Measurements from ENCODE around the gene TTPAL. TPM values are rescaled to one million over a fixed set of nuclear protein-coding genes. Genes with fewer than 3 reads are reported as not detected.

Gene TTPAL
- polyA plus RNA-seq, 1 donor from 2014 or later: 11.3 TPM

DNA sequence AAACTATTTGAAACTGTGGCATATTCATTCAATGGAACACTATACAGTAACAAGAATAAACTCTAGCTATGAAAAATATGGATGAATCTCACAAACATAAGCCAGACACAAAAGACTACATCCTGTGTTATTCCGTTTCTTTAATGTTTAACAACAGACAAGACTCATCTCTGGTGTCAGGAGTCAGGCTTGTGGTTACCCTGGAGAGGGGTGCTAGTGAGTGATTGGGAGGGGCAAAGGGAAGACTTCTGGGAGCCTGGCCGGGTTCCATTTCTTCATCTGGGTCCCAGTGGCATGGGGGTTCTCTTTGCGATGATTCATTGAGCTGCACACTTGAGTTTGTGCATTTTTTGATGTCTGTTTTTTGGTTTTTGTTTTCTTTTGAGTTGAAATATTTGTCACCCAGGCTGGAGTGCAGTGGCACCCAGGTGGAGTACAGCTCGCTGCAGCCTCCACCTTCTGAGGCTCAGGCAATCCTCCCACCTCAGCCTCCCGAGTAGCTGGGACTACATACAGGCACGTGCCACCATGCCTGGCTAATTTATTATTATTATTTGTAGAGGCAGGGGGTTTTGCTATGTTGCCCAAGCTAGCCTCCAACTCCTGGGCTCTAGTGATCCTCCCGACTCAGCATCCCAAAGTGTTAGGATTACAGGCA, 21.2 kb upstream of the TTPAL start:
- peaks cover under 1% of the 10 kb centered on the region for H3K27me3 Mint-ChIP-seq
- H3K9me3 Mint-ChIP-seq: no peaks in the 10 kb centered on the region
- H3K4me1 Mint-ChIP-seq: peaks cover 0 to under 1% (median 0%) of the 10 kb centered on the region in 3 donors
- no peaks in the 10 kb centered on the region for H3K36me3 Mint-ChIP-seq
- no peak overlapping the region for H3K27ac Mint-ChIP-seq
- no peak overlapping the region for H3K4me3 Mint-ChIP-seq

DNA sequence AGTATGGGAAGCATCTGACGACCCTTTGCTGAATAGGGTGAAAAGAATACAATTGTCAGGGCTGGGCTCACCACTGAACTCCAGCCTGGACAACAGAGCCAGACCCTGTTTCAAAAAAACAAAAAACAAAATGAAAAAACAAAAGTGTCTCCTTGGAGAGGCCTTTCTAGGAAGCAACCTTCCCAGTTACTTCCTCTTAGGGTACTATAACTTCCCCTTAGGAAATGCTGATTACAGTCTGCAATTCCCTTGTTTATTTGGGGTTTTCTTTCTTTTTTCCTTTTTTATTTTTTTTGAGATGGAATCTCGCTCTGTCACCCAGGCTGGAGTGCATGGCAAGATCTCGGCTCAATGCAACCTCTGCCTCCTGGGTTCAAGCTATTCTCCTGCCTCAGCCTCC, 20.5 kb upstream of the TTPAL start:
- Mint-ChIP-seq H3K9me3 (no peaks in the 10 kb centered on the region), H3K27ac (no peak overlapping the region), H3K27me3 (no peaks in the 10 kb centered on the region), H3K4me1 (no peaks in the 10 kb centered on the region), H3K36me3 (no peaks in the 10 kb centered on the region), H3K4me3 (no peak overlapping the region)

DNA sequence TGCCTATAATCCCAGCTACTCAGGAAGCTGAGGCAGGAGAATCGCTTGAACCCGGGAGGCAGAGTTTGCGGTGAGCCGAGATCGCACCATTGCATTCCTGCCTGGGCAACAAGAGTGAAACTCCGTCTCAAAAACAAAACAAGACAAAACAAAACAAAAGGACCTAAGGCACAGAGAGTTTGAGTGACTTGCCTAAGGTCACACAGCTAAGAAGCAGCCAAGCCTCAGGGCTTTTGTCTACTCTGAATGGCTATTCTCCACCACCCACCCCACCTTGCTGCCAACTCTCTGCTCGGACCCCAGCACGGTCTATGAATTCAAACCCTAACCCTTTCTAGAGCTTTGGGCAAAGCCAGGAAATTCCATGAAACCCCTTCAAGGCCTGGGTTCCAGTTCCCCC, 19.1 kb upstream of the TTPAL start:
- Mint-ChIP-seq H3K36me3 (no peaks in the 10 kb centered on the region), H3K27me3 (no peaks in the 10 kb centered on the region), H3K4me1 (no peaks in the 10 kb centered on the region), H3K4me3 (no peak overlapping the region), H3K27ac (no peak overlapping the region), H3K9me3 (no peaks in the 10 kb centered on the region)

DNA sequence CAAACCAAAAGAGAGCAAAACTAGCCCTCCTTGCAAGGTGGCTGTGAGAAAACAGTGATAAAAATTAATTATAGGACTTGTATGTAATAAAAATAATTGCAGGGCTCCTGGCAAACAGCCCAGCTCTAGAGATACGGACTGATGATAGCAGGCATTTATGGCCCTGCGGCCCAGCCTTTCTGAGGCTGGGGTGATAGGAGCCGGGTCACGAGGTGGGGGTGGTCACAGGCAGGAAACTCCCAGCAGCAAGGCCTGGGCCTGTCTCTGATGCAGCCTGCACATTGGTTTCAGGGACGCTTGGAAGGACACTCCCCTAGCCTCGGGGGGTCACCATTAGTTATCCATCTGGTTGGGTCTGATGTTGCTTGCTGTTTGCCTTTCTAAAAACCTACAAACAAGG, 18.7 kb upstream of the TTPAL start:
- H3K4me3 Mint-ChIP-seq: no peak overlapping the region
- no peaks in the 10 kb centered on the region for H3K36me3 Mint-ChIP-seq
- H3K27ac Mint-ChIP-seq: no peak overlapping the region
- H3K27me3 Mint-ChIP-seq: no peaks in the 10 kb centered on the region
- peaks cover 0 to 1% (median 0%) of the 10 kb centered on the region in 3 donors for H3K9me3 Mint-ChIP-seq
- no peaks in the 10 kb centered on the region for H3K4me1 Mint-ChIP-seq

DNA sequence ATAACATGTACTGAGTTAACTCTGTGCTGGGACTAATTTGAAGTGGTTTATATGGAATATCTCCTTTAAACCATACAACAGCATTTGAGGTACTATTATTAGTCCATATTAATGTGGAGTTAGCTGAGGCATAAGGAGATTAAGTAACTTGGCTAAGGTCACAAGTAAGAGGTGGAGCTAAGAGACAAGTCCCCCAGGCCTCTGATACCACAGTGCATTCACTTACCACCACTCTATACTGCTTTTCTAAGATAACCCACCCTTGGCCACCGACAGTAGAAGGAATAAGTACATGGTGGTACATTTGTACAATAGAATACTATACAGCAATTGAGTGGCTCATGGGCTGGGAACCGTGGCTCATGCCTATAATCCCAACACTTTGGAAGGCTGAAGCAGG, 16.4 kb upstream of the TTPAL start:
- Mint-ChIP-seq H3K27me3 (no peaks in the 10 kb centered on the region), H3K4me3 (no peak overlapping the region), H3K9me3 (peaks cover 0 to 1% (median 0%) of the 10 kb centered on the region in 3 donors), H3K4me1 (no peaks in the 10 kb centered on the region), H3K36me3 (no peaks in the 10 kb centered on the region), H3K27ac (no peak overlapping the region)

DNA sequence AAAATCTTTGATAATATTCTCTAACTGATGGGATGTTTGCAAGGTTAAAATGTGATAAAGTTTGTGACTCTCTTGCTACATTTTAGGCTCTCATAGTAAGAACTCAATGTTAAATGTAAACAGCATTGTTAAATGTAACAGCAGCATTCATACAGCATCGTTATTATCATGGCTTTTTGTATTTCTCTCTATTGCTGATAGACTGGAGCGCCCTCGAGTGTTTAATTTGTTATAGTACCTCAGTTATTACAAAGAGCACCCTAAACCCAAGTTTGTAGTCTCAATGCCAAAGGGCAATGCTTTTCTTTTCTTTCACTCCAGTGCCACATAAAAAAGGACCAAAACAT, 14.9 kb upstream of the TTPAL start:
- Mint-ChIP-seq H3K36me3 (no peaks in the 10 kb centered on the region), H3K27ac (no peak overlapping the region), H3K9me3 (peaks cover 0 to 1% (median 0%) of the 10 kb centered on the region in 3 donors), H3K4me3 (no peak overlapping the region), H3K4me1 (no peaks in the 10 kb centered on the region), H3K27me3 (no peaks in the 10 kb centered on the region)

DNA sequence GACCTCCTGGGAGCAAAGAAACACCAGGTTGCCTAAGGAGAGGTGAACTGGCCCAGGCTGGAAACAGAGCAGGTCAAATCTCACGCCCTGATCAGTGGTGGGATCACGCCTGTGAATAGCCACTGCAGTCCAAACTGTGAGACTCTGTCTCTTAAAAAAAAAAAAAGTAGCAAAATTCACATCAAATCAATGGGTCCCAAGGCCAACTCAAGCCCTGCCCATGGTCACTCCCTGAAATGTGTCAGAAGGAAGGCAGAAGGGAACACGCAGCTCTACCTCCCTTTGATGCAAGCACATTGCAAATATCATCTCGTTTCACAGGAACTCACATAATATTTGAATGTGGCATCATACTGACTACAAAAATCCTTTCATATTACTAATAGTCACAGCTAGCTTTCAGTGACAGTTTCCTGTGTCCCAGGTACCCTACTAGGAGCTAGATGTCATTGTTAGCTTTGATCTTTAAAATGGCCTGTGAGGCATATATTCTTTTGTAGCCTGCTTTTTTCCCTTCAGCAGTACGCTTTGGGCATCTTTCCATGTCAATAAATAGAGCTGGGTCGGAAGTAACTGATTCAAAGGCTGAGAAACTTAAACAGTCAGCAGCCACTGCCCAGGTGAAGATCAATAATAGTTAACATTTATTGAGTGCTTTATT, 14.4 kb upstream of the TTPAL start:
- Mint-ChIP-seq H3K27ac (no peak overlapping the region), H3K36me3 (no peaks in the 10 kb centered on the region), H3K4me3 (no peak overlapping the region), H3K4me1 (no peaks in the 10 kb centered on the region), H3K9me3 (peaks cover 0 to 1% (median 0%) of the 10 kb centered on the region in 3 donors), H3K27me3 (peaks cover under 1% of the 10 kb centered on the region)

DNA sequence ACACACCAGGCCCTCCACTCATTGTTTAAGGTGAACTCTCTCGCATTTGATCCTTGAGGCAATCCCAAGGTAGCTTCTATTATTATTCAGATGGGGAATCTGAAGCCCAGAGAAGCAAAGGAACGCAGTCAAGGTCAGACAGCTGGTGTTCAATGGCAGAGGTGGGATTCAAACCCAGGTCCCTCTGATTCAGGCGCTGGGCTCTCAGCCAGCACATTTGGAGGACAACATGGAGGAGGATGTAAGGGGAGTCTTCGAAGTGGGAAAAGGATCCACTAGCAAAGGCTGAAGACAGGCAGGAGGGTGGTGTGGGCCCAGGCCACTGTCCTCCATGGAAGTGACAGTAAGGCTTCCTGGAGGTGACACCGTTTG, 13.9 kb upstream of the TTPAL start:
- Mint-ChIP-seq H3K27ac (no peak overlapping the region), H3K4me3 (no peak overlapping the region), H3K27me3 (peaks cover 5% of the 10 kb centered on the region)

DNA sequence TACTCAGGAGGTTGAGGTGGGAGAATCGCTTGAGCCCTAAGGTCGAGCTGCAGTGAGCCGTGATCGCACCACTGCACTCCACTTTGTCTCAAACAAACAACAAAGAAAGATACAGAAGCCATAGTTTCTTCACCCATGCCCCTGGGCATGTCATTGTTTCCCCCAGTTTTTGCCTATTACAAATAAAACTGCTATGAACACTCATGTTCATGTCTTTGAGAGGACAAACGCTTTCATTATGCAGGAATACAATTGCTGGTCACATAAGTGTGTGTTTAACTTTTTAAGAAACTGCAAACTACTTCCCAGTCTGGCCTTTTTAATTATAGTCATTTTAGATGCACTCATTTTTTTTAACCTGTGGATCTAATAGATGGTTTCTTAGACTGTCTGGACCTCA, 12.2 kb upstream of the TTPAL start:
- Mint-ChIP-seq H3K4me1 (no peaks in the 10 kb centered on the region), H3K27ac (no peak overlapping the region), H3K9me3 (peaks cover 0 to 1% (median 0%) of the 10 kb centered on the region in 3 donors), H3K4me3 (no peak overlapping the region), H3K36me3 (no peaks in the 10 kb centered on the region), H3K27me3 (peaks cover 5% of the 10 kb centered on the region)

More for the DNA sequence above, 13.9 kb upstream of the TTPAL start:
- Mint-ChIP-seq H3K36me3 (no peaks in the 10 kb centered on the region), H3K4me1 (no peaks in the 10 kb centered on the region), H3K9me3 (peaks cover 0 to 1% (median 0%) of the 10 kb centered on the region in 3 donors)

DNA sequence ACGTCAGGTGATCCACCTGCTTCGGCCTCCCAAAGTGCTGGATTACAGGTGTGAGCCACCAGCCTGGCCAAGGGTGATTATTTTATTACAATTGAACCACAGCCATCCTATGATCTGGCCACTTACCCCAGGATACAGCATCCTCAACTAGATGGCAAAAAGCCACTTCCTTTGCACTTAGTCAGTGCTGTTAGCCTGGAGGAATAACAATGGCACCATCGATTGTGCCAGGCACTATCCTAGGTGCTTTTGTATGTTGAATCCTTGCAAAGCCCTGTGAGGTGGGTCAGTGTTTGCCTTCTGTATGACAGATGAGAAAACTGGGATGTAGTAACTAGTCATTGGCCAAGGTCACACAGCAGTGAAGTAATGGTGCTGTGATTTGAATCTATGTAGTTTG, 11.2 kb upstream of the TTPAL start:
- Mint-ChIP-seq H3K36me3 (no peaks in the 10 kb centered on the region), H3K4me1 (no peaks in the 10 kb centered on the region), H3K9me3 (peaks cover 0 to 1% (median 1%) of the 10 kb centered on the region in 3 donors), H3K27ac (no peak overlapping the region), H3K27me3 (peaks cover 5% of the 10 kb centered on the region), H3K4me3 (no peak overlapping the region)

DNA sequence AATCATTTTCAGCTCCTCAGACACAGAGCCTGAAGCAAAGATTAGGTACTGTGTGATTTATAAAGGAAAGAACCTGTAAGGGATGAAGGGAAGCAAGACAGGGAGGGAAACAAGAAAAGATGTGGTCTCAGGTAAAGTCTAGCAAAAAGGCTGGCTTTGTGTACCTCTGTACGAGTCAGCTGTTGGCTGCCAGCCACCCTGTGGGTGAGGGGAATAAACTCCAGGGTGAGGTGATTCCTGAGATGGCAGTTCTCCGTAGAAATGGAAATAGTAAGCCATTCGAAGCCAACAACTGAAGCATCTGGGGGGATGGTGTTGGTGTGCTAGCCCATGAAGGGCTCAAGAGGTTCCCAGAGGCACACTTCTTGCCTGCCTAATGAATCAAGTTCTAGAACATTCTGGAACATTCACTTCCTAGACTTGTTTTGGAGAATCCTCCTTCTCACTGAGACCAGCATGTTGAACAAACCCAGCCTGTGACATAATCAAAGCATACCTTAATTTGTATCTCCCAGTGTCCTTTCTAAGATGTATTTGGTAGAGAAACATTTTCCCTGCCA, 10.6 kb upstream of the TTPAL start:
- Mint-ChIP-seq H3K36me3 (no peaks in the 10 kb centered on the region), H3K9me3 (peaks cover 0 to 1% (median 1%) of the 10 kb centered on the region in 3 donors), H3K27me3 (peaks cover 5% of the 10 kb centered on the region), H3K4me1 (no peaks in the 10 kb centered on the region), H3K4me3 (no peak overlapping the region), H3K27ac (no peak overlapping the region)

DNA sequence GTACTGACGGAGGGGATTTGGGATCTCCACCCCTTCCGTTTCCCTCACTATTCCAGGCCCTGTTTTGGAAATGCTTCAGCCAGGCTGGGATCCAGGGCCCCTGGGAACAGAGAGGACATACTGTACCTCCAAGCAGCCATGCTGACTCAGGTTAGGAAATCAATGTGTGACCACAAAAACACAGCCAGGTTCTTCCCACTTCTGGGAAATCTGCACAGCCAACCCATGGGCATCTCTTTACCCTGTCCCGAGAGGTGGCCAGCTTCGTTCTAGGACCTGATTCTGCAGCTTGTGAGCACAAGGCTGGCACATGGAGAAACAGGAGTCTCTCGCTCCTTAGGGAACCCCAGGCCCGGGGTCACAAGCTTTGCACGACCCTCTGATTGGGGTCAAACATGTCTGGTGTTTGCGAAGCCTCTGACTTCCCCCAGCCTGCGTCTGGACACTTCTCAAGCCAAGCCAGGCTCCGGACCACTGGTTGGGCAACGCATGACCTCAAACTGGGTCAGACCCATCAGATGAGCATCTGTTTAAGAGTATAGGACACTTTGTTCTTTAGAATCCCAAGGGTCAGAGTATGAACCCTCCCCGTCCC, 8.3 kb upstream of the TTPAL start:
- Mint-ChIP-seq H3K27ac (no peak overlapping the region), H3K27me3 (peaks cover 9% of the 10 kb centered on the region), H3K4me1 (no peaks in the 10 kb centered on the region), H3K36me3 (no peaks in the 10 kb centered on the region), H3K4me3 (no peak overlapping the region), H3K9me3 (peaks cover 0 to 1% (median 0%) of the 10 kb centered on the region in 3 donors)

DNA sequence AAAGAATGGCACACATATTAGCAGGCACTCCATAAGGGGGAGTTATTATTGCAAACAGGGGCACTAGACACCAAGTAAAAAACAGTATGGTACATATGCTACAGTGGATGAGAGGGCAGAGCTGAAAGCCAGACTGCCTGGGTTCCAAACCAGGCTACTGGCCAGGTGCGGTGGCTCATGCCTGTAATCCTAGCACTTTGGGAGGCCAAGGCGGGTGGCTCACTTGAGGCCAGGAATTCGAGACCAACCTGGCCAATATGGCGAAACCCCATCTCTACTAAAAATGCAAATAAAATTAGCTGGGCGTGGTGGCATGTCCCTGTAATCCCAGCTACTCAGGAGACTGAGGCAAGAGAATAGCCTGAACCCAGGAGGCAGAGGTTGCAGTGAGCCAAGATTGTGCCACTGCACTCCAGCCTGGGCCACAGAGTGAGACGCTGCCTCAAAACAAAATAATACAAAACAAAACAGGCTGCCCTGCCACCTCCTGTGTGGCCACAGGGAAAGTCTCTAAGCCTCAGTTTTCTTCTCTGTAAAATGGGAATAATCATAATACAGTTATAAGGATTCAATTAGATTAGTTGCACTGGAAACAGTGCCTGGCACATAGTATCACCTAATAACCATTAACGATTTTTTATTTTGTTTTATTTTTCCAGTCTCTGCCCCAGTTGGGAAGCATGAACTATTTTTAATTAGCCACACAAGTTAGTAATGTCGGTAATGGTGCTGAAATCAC, 7.5 kb upstream of the TTPAL start:
- no peaks in the 10 kb centered on the region for H3K4me1 Mint-ChIP-seq
- H3K9me3 Mint-ChIP-seq: peaks cover 0 to 1% (median 0%) of the 10 kb centered on the region in 3 donors
- no peaks in the 10 kb centered on the region for H3K36me3 Mint-ChIP-seq
- H3K27me3 Mint-ChIP-seq: peaks cover 9% of the 10 kb centered on the region
- H3K4me3 Mint-ChIP-seq: no peak overlapping the region
- H3K27ac Mint-ChIP-seq: no peak overlapping the region

DNA sequence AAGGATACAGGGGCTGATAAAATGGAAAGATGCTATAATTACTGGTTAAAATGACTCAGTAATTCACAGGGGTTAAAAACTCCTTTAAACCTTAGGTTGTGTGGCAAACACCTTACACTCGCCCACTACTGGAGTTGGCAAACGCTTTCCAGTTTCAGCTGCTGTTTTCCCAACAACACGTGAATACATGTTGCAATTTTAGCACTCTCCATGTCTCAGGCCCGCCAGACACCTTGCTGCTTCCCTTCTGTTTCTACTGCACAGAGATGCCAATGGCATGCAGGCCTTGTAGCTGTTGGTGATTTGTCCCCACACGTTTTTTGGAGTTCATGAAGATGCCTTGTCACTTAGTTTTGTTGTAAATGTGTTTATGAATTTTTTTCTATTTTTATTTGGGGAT, 5.3 kb upstream of the TTPAL start:
- Mint-ChIP-seq H3K4me3 (no peak overlapping the region), H3K36me3 (no peaks in the 10 kb centered on the region), H3K9me3 (peaks cover 0 to 1% (median 0%) of the 10 kb centered on the region in 3 donors), H3K27me3 (peaks cover 9% of the 10 kb centered on the region), H3K27ac (no peak overlapping the region), H3K4me1 (peaks cover 2 to 4% (median 4%) of the 10 kb centered on the region in 3 donors)

DNA sequence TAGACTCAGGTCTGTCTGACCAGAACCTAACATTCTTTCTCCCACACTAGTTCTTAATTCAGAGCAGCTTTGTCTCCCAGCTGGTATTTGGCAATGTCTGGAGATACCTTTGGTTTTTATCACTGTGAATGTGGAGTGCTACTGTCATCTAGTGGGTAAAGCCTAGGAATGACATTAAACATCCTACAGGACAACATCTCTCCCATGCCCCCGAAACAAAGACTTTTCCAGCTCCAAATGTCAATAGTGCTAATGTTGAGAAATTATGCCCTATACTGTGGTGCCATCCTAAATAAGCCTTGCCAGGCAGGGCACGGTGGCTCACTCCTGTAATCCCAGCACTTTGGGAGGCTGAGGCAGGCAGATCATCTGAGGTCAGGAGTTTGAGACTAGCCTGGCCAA, 4.2 kb upstream of the TTPAL start:
- peaks cover 0 to 1% (median 0%) of the 10 kb centered on the region in 3 donors for H3K9me3 Mint-ChIP-seq
- H3K4me1 Mint-ChIP-seq: peaks cover 4 to 13% (median 12%) of the 10 kb centered on the region in 3 donors
- peak overlapping the region in 1 of 4 donors; percentile 50 for H3K4me3 Mint-ChIP-seq
- H3K36me3 Mint-ChIP-seq: no peaks in the 10 kb centered on the region
- peaks cover 6% of the 10 kb centered on the region for H3K27me3 Mint-ChIP-seq
- no peak overlapping the region for H3K27ac Mint-ChIP-seq

Measured in IgD-negative memory B cell (primary cell).